H54 (cell line): ENCODE data around the gene FRMD1.

Experiments
- DNase-seq: peaks from one replicate; pipeline ENCODE4 v3.0.0; 2011; ENCODE audit warnings: low spot score, mixed read lengths; ENCODE audit not compliant: insufficient read length
- FAIRE-seq: peaks from 3 replicates; lab custom pipeline; 2011; peaks lifted over from hg19 to GRCh38; lab: Jason Lieb, UNC
- POLR2A ChIP-seq: IDR thresholded peaks from 2 replicates; pipeline ENCODE4 v1.6.1; 2011; ENCODE audit warnings: low read depth, mild to moderate bottlenecking, low read length

FRMD1 gene

DNA sequence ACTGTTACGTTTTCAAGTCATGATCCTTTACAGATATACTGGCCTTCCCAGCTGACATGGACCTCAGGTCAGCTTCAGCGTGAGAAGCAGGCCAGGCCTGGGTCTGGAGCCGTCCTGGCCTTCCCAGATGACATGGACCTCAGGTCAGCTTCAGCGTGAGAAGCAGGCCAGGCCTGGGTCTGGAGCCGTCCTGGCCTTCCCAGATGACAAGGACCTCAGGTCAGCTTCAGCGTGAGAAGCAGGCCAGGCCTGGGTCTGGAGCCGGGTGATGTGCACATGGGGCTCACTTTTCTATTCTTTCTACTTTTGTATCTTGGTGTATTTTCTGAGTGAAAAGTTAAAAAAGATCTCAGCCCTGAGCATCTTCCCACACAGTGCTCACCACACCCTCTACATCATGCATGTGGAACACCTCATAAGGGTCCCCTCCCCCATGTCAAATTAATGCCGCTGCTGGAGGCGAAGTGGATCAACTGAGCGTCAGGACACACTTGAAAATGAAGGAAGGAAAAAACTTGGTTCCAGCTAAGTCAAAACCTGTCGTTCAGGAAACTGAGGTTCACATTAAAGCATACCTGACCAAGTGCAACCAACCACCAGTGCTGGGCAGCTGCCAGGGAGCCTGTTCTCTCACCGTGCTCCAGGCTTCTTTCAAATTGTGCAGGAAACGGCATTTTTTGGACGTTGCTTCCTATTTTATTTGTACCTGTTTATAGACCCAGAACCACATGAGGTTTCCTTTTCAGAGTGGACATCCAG is 49.4 kb downstream of the FRMD1 start:
- TF ChIP-seq POLR2A: no peak
- no peak for FAIRE-seq
- no peak for DNase-seq

DNA sequence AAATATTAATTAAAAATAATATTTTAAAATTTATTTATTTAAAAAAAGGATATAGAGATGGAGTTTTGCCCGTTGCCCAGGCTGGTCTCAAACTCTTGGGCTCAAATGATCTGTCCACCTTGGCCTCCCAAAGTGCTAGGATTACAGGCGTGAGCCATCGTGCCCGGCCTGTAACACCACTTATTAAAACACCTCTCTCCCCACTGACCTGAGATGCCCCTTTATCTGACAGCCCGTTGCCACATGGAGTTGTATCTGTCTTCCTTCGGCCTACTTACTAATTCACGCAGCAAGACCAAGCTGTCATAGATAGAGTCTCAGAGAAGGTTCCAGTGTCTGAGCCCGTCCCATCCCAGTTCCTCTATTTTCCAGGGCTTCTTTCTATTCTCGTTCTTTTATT is 50.8 kb downstream of the FRMD1 start:
- FAIRE-seq (no peak), DNase-seq (no peak)
- TF ChIP-seq POLR2A: no peak

DNA sequence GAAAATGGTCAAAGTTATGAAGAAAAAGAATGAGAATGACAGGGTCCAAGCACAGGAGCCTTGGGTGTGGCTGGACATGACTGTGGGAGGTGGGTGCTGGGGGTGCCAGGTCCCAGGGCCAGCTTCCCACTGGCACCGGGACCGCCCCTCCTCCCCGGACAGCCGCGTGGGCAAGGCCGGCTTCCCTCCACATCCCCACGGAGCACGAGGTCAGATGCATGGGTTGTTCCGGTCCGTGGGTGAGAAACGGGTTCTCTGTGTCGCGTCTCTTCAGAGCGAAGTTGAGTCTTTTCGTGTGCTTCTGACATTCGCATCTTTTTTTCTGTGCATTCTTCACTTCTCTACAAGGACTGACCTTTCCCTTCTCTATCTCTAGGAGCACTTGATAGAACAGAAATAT is 51.5 kb downstream of the FRMD1 start:
- DNase-seq (no peak), FAIRE-seq (no peak)
- no peak for TF ChIP-seq POLR2A

DNA sequence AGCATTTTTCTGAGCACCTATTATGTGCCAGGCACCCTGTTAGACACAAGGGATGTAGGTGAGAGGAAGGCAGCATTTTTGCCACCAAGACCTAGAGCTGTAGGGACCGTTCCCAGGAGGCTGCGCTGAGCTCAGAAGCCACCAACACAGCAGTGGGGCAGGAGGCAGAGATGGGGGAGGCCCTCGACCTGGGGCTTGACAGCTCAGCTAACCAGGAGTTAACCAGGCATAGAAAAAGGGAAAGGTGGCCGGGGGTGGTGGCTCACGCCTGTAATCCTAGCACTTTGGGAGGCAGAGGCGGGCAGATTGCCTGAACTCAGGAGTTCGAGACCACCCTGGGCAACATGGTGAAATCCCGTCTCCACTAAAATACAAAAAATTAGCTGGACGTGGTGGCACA is 52.1 kb downstream of the FRMD1 start:
- DNase-seq (no peak), FAIRE-seq (no peak)
- no peak for TF ChIP-seq POLR2A

DNA sequence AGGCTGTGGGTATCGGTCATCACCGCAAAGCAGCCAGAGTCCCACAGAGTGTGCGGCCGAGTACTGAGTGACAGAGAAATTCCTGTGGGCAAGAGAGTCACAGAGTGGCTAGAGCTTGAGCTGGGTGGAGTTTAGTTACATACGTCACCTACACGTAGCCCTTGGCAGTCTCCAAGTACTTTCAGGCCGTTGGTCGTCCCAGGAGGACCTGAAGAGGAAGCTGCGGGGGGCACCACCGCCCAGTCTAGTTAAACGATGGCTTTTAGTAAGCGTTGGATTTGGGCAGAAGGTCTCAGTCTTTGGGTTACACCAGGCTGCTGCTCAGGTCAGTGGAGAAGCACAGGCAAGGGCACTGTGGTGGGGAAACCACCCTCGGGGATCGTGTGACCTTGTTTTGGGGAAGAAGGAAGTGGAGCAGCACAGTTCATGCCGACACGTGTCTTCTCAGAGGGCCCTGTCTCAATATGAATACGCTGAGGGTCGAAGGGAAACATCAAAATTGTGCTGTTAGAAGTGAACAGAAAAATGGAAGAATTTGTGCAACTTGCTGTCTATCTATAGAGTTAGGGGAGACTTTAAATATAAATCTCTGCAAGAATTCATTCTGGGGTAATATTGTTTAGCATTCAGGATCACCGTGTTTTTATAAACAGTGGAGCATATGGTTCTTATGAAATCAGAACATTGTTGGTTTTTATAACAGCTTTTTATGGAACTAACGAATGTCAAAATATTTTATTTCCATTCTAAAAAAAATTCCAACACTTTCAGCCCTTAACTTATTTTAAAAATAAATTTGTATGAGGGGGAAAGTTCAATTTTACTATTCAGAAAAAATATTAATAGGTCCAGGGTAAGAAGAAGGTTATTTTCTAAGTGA is 52.9 kb downstream of the FRMD1 start:
- FAIRE-seq (no peak), DNase-seq (no peak)
- TF ChIP-seq POLR2A: no peak

- DNase-seq (no peak), FAIRE-seq (no peak)
- no peak for TF ChIP-seq POLR2A
Observed at GRCh38 chr6:168024951-168025510, 54.0 kb downstream of the FRMD1 start.

GRCh38 chr6:168022488-168023321 is 56.3 kb downstream of the FRMD1 start:
- no peak for FAIRE-seq
- no peak for DNase-seq
- no peak for TF ChIP-seq POLR2A

DNA sequence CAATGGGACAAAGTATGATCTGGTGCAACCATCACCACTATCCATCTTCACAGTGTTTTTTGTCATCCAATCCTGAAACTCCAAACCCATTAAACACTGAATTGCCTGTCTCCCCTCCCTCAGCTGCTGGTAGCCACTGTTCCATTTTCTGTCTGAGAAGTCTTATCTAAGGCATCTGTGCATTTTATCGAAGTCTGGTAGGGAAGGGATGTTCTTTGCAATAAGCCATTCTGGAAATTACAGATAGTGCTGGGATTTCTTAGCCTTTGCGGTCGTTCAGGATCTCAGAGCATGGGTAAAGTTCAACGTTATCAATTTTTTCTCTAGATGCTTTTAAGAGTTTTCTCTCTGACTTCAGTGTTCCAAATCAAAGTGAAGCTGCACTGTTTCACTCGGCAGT is 57.4 kb downstream of the FRMD1 start:
- TF ChIP-seq POLR2A: no peak
- DNase-seq (no peak), FAIRE-seq (no peak)

GRCh38 chr6:168020242-168020641 is 58.8 kb downstream of the FRMD1 start:
- DNase-seq (no peak), FAIRE-seq (no peak)
- no peak for TF ChIP-seq POLR2A

- DNase-seq (no peak), FAIRE-seq (no peak)
- TF ChIP-seq POLR2A: no peak
Observed at GRCh38 chr6:168018664-168019063, 60.3 kb downstream of the FRMD1 start.

DNA sequence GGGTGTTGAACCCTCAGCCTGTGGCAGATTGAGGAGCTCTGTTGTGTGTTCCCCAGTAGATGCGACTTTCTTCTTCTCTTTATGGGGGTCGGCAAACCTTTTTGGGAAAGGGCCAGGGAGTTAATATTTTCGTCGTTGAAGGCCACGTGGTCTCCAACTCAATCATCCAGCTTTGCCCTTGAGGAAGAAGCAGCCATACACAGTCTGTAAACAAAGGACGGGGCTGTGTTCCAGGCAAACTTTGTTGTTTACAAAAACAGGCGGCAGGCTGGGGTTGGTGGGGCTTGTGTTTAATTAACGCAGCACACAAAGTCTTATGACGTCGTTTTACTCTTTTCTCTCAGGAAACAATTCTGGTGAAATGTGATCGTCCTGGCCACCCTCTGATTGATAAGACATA is 61.4 kb downstream of the FRMD1 start:
- TF ChIP-seq POLR2A: no peak
- no peak for DNase-seq
- FAIRE-seq: no peak

- no peak for TF ChIP-seq POLR2A
- DNase-seq: no peak
- no peak for FAIRE-seq
Observed at GRCh38 chr6:168016721-168017525, 62.1 kb downstream of the FRMD1 start.

GRCh38 chr6:168016176-168016620 is 62.8 kb downstream of the FRMD1 start:
- TF ChIP-seq POLR2A: no peak
- FAIRE-seq: no peak
- no peak for DNase-seq
